ENCODE data around the gene CYB5D1.

DNA sequence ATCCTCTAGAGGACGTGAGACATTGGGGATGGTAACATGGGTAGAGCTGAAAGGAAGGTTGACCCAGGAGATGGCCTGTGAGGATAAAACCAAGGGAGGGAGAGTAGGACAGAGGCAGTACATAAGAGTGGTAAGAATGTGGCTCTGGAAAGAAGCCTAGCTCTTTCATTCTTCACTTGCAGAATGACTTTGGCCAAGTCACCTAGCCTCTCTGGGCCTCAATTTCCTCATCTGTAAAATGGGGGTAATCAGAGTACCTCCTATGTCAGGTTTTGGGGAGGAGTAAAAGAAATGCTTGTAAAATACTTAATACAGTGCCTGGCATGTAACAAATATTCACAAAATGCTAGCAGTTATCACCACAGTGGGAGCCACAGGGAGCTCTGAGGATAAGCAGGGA, 16.9 kb upstream of the CYB5D1 start:
- no peak for TF ChIP-seq POLR2A (IDR thresholded peaks at IDR 0.05)
- TF ChIP-seq, protein P1, sequence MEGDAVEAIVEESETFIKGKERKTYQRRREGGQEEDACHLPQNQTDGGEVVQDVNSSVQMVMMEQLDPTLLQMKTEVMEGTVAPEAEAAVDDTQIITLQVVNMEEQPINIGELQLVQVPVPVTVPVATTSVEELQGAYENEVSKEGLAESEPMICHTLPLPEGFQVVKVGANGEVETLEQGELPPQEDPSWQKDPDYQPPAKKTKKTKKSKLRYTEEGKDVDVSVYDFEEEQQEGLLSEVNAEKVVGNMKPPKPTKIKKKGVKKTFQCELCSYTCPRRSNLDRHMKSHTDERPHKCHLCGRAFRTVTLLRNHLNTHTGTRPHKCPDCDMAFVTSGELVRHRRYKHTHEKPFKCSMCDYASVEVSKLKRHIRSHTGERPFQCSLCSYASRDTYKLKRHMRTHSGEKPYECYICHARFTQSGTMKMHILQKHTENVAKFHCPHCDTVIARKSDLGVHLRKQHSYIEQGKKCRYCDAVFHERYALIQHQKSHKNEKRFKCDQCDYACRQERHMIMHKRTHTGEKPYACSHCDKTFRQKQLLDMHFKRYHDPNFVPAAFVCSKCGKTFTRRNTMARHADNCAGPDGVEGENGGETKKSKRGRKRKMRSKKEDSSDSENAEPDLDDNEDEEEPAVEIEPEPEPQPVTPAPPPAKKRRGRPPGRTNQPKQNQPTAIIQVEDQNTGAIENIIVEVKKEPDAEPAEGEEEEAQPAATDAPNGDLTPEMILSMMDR (IDR thresholded peaks at IDR 0.05), result no peak

Measured in thyroid gland (tissue), 4 donors.